ENCODE data around the gene NAA25. TPM values are rescaled to one million over a fixed set of nuclear protein-coding genes. Genes with fewer than 3 reads are reported as not detected.

Gene NAA25
- 35.6 TPM for total RNA-seq

GRCh38 chr12:112108202-112109079 is at the start of gene NAA25:
NAA25 (minus strand) TSS chr12:112108783; CDS start chr12:112108773, 10 bp downstream.
- peak; percentile 83 for DNase-seq

GRCh38 chr12:112153893-112154219 is 45.3 kb upstream of the NAA25 start:
- no peak for DNase-seq

DNA sequence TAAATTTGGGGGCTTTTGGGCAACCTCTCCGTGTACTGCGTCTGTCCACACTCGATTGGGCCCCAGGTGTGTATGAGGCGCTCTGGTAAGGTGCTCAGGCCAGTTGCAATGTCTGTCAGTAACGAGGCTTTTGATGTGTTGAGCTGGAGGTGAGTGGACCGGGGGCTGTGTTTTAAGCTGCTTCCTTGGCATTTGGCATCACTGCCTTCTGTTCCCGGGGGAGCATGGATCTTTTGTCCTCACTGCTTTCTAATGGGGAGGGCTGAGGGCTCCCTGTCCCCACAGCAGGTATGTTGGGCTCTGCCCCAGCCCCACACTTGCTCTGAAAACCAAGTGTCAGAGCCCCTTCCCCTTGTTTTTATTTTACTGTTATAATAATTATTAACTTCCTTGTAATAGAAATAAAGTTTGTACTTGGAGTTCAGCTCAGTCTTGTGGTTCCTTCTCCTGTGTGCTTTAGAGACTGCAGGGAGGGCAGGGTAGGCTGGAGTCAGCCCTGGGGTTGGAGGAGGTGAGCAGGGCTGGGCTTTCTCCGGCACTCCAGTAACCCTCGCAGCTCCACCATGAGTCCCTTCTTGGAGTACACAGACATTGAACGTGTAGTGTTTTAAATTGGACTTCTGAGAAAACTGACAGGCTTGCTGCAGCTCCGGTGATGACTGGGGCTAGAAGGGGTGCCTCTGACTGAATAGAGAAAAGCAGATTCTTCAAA is 44.8 kb upstream of the NAA25 start:
- DNase-seq: no peak

- DNase-seq: no peak
These were observed 43.4 kb upstream of the NAA25 start for GRCh38 chr12:112151766-112152541.

DNA sequence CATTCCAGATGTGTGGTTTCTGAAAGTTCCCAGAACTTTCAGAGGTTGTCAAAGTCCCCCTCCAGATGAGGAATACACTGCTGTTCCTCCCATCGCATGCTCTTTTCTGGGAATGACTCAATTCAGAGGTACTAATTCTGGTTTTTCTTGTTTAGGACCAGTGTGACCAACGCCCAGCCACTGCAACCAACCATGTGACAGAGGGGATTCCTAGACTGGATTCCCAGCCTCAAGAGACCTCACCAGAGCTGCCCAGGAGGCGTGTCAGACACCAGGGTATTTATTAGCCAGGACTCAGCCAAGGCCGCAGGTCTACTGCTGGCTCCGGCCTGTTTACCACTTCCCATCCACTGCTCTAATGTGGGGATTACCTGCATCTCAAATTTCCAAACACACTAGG is 41.0 kb upstream of the NAA25 start:
- DNase-seq: no peak

DNA sequence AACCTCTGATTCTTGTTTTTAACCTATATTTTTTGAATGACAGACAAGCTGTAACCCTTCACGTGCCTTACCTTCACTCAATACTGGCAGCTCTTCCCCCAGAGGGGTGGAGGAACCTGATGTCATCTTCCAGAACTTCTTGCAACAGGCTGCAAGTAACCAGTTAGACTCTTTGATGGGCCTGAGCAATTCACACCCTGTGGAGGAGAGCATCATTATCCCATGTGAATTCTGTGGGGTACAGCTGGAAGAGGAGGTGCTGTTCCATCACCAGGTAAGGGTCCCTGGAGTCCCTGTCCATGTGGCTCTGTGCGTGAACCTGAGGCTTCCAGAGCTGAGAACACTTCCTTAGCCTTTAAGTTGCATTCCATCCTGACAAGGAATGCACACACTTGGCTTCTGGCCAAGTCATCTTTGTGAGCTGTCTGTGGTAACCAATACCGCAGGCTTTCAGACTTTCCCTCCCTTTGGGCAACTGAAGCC is 39.5 kb upstream of the NAA25 start:
- DNase-seq: no peak

DNA sequence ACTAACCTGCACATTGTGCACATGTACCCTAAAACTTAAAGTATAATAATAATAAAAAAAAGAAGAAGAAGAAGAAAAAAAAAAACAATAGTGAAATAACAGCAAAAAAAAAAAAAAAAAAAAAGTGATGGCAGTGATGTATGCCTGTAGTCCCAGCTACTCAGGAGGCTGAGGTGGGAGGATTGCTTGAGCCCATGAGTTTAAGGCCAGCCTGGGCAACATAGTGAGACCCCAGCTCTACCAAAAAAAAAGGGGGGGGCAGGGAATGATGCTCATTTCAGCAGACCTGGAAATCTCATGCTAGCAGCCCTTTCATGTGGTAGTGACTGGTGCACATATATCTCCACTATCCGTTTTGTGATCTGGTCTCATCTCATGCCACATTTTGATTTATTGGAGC is 37.5 kb upstream of the NAA25 start:
- DNase-seq: no peak

DNA sequence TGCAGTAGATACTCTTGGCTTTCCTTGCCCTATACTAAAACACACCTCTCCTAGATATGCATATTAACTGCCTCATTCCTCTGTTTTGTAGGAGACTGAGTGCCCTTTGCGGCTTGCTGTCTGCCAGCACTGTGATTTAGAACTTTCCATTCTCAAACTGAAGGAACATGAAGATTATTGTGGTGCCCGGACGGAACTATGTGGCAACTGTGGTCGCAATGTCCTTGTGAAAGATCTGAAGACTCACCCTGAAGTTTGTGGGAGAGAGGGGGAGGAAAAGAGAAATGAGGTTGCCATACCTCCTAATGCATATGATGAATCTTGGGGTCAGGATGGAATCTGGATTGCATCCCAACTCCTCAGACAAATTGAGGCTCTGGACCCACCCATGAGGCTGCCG is 32.1 kb upstream of the NAA25 start:
- DNase-seq: no peak

DNA sequence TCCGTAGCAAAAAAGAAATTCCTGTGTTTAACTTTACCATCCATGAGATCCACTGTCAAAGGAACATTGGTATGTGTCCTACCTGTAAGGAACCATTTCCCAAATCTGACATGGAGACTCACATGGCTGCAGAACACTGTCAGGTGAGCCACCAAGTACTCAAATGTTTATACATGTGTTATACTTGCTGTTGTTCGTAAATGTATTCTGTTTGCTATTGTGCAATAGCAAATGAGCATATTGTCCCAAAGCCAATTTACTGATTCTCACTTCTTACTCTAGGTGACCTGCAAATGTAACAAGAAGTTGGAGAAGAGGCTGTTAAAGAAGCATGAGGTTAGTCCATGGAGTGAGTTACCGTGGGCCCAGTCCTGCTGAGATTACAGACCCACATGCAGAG is 26.1 kb upstream of the NAA25 start:
- no peak for DNase-seq

DNA sequence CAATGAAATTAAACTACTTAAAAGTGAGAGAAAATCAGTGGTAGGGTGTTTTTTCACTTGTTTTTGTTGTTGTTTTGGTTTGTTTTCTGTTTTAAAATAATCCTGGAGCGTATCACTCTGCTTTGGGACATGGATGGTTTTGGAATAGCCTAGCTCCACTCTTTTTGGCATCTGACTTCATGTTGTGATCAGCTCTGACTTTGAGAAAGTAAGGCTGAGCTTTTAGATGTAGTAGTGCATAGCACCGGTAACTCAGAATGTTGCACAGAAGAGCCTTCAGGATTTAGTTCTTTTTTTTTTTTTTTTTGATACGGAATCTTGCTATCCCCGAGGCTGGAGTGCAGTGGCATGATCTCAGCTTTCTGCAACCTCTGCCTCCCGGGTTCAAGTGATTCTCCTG is 24.8 kb upstream of the NAA25 start:
- no peak for DNase-seq

DNA sequence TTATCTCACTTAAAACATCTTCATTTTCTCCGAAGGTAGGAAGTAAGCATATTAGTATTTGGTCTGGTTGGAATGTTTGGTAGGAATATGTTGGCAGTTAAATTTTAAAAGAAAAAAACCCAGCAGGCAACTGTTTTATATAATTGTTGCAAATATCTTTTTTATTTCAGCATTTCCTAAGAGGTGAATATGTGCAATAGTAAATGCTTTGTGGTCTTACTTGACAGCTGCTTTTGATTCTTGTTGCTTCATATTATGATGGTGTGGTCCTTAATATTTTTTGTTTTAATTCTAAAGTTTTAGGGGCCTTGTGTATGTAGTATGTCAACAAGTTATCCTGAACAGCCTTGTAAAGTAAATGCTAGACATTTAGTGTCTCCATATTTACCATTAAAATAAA is 23.1 kb upstream of the NAA25 start:
- DNase-seq: no peak

GRCh38 chr12:112130441-112130998 is 21.9 kb upstream of the NAA25 start:
- no peak for DNase-seq

DNA sequence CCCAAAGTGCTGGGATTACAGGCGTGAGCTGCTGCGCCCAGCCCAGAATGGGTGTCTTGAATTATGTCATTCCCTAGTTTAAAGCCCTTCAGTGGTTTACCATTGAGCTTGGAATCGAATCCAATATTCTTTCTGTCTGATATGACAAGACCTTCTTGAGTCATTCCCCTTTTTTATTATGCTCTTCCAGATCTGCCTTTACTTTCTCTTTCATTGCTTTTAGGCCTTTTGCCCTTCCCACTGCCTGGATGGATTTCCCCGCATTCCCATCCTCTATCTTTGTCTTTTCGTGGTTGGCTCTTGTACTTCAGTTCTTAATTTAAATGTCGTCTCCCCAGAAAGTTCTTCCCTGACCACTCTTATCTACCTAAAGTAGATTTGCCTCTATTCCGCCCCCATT is 18.3 kb upstream of the NAA25 start:
- DNase-seq: no peak

DNA sequence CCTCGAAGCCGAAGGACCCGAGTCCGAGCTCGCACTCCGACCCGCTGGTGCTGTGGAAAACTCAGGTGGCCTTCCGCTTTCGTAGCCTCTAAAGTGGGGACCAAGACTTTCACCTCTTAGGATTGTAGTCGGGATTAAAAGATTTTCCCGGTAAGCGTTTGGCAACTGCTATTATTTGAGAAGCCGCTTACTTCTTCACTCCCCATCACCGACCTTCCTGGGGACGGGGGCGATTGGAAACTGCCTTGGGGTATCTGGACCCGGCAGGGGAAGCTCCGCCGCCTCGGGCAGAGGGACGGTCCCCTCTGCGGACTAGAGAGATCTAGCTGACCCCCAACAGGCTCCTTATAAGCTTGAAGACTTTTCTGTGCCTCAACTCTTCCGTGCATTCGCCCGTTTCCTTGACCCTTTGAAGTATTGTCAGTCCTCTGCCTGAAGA is 17.4 kb upstream of the NAA25 start:
- DNase-seq: no peak

DNA sequence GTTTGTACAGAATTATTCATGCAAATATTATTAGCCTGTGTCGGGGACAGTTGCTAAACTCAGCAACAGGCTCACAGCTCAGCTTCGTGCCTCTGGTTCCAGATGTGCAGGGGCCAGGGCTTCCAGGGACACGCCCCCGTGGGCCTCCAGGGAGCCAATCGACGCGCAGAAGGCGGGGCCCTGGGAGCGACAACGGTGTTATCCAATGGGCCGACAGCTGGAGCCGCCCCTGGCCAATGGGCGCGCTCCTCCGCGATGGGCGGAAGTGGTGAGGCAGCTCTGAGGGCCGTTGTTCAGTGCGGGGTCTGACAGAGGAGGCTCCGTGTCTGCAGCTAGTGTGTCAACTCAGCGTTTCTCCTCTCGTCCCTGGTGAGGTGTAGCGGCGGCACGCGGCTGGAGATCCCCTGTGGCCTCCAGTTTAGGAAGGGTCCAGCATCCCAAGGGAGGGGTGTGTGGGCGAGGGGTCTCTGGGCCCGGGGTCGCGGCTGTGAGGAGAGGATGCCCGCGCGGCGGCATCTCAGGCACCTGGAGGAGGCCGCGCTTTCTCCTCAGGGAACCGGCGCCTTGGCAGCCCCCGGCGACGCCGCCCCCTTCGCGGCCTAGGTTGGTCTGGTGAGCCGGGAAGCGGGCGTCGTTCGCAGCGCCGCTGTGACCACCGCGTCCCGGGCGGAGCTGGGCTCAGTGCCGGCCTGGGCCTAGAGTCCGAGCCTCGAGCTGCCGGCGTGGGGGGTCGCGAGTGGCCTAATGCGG is 16.8 kb upstream of the NAA25 start, which contains the start of gene TRAFD1:
Gene TRAFD1, plus strand, starts transcription at position 311 of the 750 bp plus-strand sequence. CDS start 4,963 bp downstream, outside the sequence.
- peak; percentile 96 for DNase-seq

GRCh38 chr12:112124918-112125249 is 16.3 kb upstream of the NAA25 start:
- DNase-seq: no peak

DNA sequence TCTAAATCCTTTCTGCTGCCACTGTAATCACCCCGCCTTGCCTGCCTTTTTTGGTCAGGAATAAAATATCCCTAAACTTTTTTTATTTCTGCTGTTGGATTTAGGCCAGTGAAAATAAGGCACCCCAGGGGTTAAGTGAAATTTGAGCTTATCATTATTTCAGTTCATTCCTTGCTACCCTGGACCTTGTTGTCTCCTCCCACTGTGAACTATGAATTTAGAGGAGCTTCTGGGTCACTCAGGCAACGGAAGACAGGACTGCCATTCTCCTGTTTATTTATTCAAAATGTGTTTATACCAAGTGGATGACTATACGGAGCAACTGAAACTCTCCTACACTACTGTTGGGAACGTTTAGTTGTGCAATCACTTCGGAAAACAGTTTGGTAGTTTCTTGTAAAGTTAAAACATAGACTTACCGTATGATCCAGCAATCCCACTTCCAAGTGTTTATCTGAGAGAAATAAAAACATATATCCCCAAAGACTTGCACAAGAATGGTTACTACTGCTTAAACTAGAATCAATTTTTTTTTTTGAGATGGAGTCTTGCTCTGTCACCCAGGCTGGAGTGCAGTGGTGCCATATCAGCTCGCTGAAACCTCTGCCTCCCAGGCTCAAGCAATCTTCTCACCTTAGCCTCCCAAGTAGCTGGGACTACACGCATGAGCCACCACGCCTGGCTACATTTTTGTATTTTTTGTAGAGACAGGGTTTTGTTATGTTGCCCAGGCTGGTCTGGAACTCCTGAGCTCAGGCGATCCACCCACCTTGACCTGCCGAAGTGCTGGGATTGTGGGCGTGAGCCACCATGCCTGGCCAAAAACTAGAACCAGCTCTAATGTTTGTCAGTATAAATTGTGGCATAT is 14.5 kb upstream of the NAA25 start:
- no peak for DNase-seq

- DNase-seq: peak; percentile 57
These were observed 13.4 kb upstream of the NAA25 start for GRCh38 chr12:112121780-112122565.

GRCh38 chr12:112117685-112118084 is 9.1 kb upstream of the NAA25 start:
- no peak for DNase-seq
